ENCODE results near the gene MAEA. TPM values are rescaled to one million over a fixed set of nuclear protein-coding genes. Genes with fewer than 3 reads are reported as not detected.
"Not testable (repeated sequence)": the region's sequence is repeated elsewhere in the genome, so short reads cannot be mapped to it uniquely, and the experiment has no call there.

MAEA gene
- total and polyA plus RNA-seq, 9 donors, result 23.8 to 71.3 (median 56.7) TPM

GRCh38 chr4:1330761-1331590 is 41.3 kb downstream of the MAEA start:
- 78 to 88% (median 86%) methylated on average over 33 to 34 of the region's 34 CpGs for WGBS, 3 donors
- intact Hi-C loops (cut with DNase I), result no loop called here
- H3K4me3 ChIP-seq, result no peak overlapping the region
- no peak overlapping the region for H3K27ac ChIP-seq
- no peaks in the 10 kb centered on the region for H3K27me3 ChIP-seq
- no peaks in the 10 kb centered on the region for H3K9me3 ChIP-seq
- DNase-seq, result peak in 1 of 5 donors; percentile 20
- TF ChIP-seq EP300 (IDR thresholded peaks at IDR 0.05) (no peak), CTCF (IDR thresholded peaks at IDR 0.05) (no peak), POLR2A (IDR thresholded peaks at IDR 0.05) (no peak)
- H3K36me3 ChIP-seq, result no peaks in the 10 kb centered on the region
- no peaks in the 10 kb centered on the region for H3K4me1 ChIP-seq (ENCODE audit: insufficient read depth)

GRCh38 chr4:1331591-1332353 is 42.1 kb downstream of the MAEA start:
- DNase-seq, result no peak
- Histone ChIP-seq H3K27me3 (no peaks in the 10 kb centered on the region), H3K4me1 (ENCODE audit: insufficient read depth) (no peaks in the 10 kb centered on the region), H3K36me3 (no peaks in the 10 kb centered on the region), H3K9me3 (no peaks in the 10 kb centered on the region), H3K27ac (no peak overlapping the region), H3K4me3 (no peak overlapping the region)
- 85 to 87% (median 87%) methylated on average over 21 of the region's 21 CpGs for WGBS, 3 donors
- TF ChIP-seq CTCF (IDR thresholded peaks at IDR 0.05) (no peak), POLR2A (IDR thresholded peaks at IDR 0.05) (no peak), EP300 (IDR thresholded peaks at IDR 0.05) (no peak)
- intact Hi-C loops (cut with DNase I), result no loop called here

- H3K27ac ChIP-seq, result no peak overlapping the region
- 86 to 89% (median 87%) methylated on average over 13 of the region's 13 CpGs for WGBS, 3 donors
These were observed 43.0 kb downstream of the MAEA start for GRCh38 chr4:1332686-1333085.

GRCh38 chr4:1333256-1333655 is 43.6 kb downstream of the MAEA start:
- DNase-seq, result no peak
- intact Hi-C loops (cut with DNase I), result no loop called here
- Histone ChIP-seq H3K27me3 (no peaks in the 10 kb centered on the region), H3K4me1 (ENCODE audit: insufficient read depth) (no peaks in the 10 kb centered on the region), H3K27ac (no peak overlapping the region), H3K9me3 (no peaks in the 10 kb centered on the region), H3K36me3 (no peaks in the 10 kb centered on the region), H3K4me3 (no peak overlapping the region)
- WGBS, 3 donors, result 81 to 91% (median 87%) methylated on average over 8 of the region's 8 CpGs
- TF ChIP-seq CTCF (IDR thresholded peaks at IDR 0.05) (no peak), EP300 (IDR thresholded peaks at IDR 0.05) (no peak), POLR2A (IDR thresholded peaks at IDR 0.05) (no peak)

More at GRCh38 chr4:1332686-1333085, 43.0 kb downstream of the MAEA start:
- Histone ChIP-seq H3K4me3 (no peak overlapping the region), H3K4me1 (ENCODE audit: insufficient read depth) (no peaks in the 10 kb centered on the region), H3K36me3 (no peaks in the 10 kb centered on the region), H3K9me3 (no peaks in the 10 kb centered on the region), H3K27me3 (no peaks in the 10 kb centered on the region)
- DNase-seq, result no peak
- intact Hi-C loops (cut with DNase I), result no loop called here
- TF ChIP-seq EP300 (IDR thresholded peaks at IDR 0.05) (no peak), CTCF (IDR thresholded peaks at IDR 0.05) (no peak), POLR2A (IDR thresholded peaks at IDR 0.05) (no peak)

GRCh38 chr4:1333851-1334578 is 44.3 kb downstream of the MAEA start:
- H3K27me3 ChIP-seq; H3K4me1 ChIP-seq (ENCODE audit: insufficient read depth); H3K36me3 ChIP-seq; H3K4me3 ChIP-seq; H3K9me3 ChIP-seq; DNase-seq; intact Hi-C loops (cut with DNase I); H3K27ac ChIP-seq: not testable (repeated sequence)
- 72 to 86% (median 72%) methylated on average over 6 to 11 of the region's 12 CpGs for WGBS, 3 donors

All from ovary (tissue), 9 donors.